ACHN (cell line): ENCODE results near the gene RTN4RL1.

Experiments used
- DNase-seq: peaks from one replicate; pipeline ENCODE4 v3.0.0-alpha.2; 2015
- in situ Hi-C: cut with HindIII; loops from 2 replicates; pipeline ENCODE4 v1.10.0; 2017; ENCODE audit warnings: low sequenced_read_pairs, low pct_ligation_motif_present, low pct_unique_long_range_greater_than_20kb

The RTN4RL1 gene

GRCh38 chr17:1972487-1973160 lies 52.5 kb downstream of the RTN4RL1 start:
- in situ Hi-C loops: no loop called here
- DNase-seq: no peak

DNA sequence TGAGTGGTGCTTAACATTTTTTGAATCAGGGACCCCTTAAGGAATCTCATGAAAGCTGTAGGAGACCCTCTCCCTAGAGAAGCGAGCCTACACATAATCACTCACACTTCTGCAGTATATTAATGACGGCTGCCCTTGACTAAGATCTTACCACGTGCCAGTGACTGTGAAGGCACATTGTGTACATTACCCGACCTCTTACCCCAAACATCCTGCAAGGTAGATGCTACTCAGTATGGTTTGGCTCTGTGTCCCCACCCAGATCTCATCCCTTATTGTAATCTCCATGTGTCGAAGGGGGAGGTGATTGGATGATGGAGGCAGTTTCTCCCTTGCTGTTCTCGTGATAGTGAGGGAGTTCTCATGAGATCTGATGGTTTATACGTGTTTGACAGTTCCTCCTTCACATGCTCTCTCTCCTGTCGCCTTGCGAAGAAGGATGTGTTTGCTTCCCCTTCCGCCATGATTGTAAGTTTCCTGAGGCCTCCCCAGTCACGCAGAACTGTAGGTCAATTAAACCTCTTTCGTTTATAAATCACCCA lies 54.2 kb downstream of the RTN4RL1 start:
- no peak for DNase-seq
- in situ Hi-C loops: no loop called here

DNA sequence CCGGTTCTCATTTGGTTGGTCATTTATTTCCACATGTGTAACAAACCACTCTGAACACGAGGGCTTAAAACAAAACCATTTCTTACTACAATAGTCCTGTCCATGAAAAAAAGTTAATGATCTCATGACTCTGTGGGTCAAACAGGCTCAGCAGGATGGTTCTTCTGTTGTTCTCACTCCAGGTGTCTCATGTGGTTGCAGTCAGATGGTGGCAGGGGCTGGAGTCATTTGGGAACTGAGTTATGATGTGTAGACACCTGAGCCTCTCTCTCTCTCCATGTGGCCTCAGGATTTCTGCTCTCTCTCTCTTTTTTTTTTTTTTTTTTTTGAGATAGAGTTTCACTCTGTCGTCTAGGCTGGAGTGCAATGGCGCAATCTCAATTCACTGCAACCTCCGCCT lies 55.4 kb downstream of the RTN4RL1 start:
- in situ Hi-C loops: no loop called here
- no peak for DNase-seq

GRCh38 chr17:1967213-1967612 lies 57.9 kb downstream of the RTN4RL1 start:
- DNase-seq: no peak
- in situ Hi-C loops: no loop called here

- in situ Hi-C loops: no loop called here
- no peak for DNase-seq
Measured at GRCh38 chr17:1966274-1967086, 58.7 kb downstream of the RTN4RL1 start.

- no peak for DNase-seq
- in situ Hi-C loops: no loop called here
Measured at GRCh38 chr17:1965556-1966273, 59.4 kb downstream of the RTN4RL1 start.

GRCh38 chr17:1963250-1963649 lies 61.9 kb downstream of the RTN4RL1 start:
- in situ Hi-C loops: no loop called here
- DNase-seq: no peak

DNA sequence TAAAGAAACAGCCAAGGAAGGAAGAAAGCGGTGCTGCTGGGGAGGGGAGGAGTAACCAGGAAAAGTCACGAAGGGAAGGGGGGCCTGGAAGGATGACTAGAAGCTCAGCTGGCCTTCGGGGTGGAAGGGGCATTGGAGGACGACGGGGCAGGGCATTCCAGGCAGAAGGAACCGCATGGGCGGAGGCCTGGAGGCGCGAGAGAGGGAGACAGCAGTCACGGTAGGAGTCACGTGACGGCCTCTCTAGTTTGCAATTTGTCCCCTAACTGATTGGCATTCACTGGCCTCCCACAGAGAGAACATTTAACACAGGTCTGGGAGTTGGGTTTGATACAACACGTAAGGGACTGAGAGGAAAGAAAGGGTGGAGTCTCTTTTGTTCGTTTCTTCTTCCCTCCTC lies 63.9 kb downstream of the RTN4RL1 start:
- in situ Hi-C loops: no loop called here
- no peak for DNase-seq

DNA sequence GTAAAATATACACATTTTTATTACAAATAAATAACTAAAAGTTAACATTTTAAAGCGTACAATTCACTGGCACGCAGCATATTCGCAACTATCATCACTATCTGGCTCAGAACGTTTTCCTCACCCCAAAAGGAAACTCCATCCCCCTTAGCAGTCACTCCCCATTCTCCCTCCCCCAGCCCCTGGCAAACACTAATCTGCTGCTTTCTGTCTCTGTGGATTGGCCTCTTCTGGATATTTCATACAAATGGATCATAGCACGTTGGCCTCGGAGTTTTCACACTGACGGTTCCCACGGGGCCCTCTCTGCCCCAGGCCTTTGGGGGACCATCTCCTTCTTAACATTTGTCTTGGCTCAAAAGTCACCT lies 64.6 kb downstream of the RTN4RL1 start:
- DNase-seq: no peak
- in situ Hi-C loops: no loop called here

- DNase-seq: no peak
- in situ Hi-C loops: no loop called here
Measured at GRCh38 chr17:1959871-1960544, 65.1 kb downstream of the RTN4RL1 start.

DNA sequence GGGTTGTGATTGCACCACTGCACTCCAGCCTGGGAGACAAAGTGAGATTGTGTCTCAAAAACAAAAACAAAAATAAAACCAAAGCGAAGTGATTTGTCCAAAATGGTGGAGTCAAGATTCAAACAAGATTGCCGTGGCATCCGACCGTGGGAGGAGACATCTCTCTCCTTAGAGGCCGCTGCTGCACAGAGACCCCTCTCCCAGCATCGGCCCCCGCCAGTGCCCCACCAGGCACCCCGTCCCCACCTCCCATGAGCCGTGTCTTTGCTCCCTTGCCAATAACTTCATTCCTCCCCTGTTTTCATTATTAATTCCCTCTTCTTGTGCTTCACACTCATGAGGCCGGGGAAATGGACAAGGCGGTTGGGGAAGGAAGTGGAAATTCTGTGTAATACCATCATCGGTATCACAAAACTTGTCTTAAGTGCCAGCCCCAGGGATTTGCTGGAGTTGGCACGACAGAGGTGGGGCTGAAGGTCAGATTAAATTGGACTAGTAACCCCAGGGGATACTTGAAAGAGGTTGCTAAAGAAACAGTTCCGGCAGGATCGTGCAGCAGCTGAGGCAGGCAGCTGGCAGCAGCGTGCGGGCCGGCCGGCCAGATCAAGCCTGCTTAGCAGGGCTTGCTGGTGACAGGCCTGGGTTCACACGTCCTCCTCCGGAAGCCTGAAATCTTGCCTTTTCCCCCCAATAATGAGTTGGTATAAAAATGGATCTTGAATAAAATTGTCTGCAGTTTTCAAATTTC lies 66.8 kb downstream of the RTN4RL1 start:
- no peak for DNase-seq
- in situ Hi-C loops: no loop called here

- in situ Hi-C loops: no loop called here
- DNase-seq: no peak
Measured at GRCh38 chr17:1957037-1957436, 68.1 kb downstream of the RTN4RL1 start.

DNA sequence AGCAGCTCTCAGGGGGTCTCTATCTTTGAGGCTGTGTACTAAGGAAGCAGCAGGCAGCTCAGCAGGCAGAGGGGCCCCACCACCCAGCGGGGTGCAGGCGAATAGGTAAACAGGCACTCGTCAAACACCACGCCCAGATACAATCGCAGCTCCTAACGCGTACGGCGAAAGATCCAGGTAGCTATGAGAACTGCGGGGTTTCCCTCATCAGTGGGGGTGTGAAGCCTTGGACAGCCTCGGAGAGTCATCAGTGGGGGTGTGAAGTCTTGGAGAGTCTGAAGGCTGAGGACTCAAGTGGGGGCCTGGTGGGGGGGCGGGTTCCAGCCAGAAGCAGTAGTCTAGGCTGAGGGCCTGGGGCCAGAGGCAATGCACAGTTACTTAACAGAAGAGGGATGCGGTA lies 69.0 kb downstream of the RTN4RL1 start:
- no peak for DNase-seq
- in situ Hi-C loops: no loop called here

GRCh38 chr17:1953831-1954230 lies 71.3 kb downstream of the RTN4RL1 start:
- DNase-seq: no peak
- in situ Hi-C loops: no loop called here

- in situ Hi-C loops: no loop called here
- DNase-seq: no peak
Measured at GRCh38 chr17:1951920-1952319, 73.2 kb downstream of the RTN4RL1 start.

- no peak for DNase-seq
- in situ Hi-C loops: no loop called here
Measured at GRCh38 chr17:1949754-1950153, 75.4 kb downstream of the RTN4RL1 start.

GRCh38 chr17:1948517-1948825 lies 76.7 kb downstream of the RTN4RL1 start:
- no peak for DNase-seq
- in situ Hi-C loops: no loop called here

DNA sequence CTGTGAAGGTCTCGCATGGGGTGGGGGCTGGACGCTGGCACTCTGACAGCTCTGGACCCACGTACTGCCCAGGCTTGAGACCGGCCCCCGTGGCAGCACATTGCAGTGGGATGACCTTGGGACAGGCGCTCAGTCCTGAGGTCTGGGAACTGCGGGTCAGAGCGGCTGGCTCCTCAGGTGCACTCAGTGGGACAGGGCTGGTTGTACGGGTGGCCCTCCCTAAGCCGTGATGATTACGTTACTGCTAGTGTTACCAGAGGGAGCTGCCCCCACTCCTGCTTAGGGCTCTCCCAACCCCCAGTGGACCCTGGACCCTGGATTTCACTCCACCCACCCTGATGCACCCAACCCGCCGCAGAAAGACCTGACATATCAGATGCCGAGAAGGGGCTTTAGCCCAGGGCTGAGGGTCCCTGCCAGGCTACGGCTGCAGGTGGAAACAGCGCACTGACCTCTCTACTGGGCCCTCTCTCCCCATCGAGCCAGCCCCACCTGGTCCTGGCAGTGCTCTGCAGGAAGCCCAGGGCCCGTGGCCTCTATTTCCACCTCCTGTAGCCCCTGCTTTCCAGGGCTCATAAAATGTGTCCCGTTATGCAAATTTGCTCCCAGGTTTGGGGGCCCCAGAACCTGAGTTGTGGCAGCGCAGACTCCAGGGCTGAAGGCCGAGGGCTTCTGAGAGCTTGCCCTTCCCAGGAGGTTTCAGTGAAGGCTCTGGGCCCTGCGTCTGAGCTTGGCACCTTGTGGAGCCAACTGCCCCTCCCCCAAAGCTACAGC lies 77.2 kb downstream of the RTN4RL1 start:
- DNase-seq: no peak
- in situ Hi-C loops: no loop called here
